OCI-LY7 (cell line): ENCODE measurements around the gene MACROD2.

Experiments used
- EZH2phosphoT487 ChIP-seq: fragments of 200-600 bp; sonication (generic); IDR thresholded peaks from 2 replicates; pipeline ENCODE4 v1.6.1; 2018; ENCODE audit warnings: low read depth, borderline replicate concordance, mild to moderate bottlenecking, mixed run types, antibody characterized with exemption, low read length, moderate library complexity, mixed read lengths
- TF ChIP-seq, protein P1 (sequence below): fragments of 200-600 bp; sonication (generic); conservative IDR thresholded peaks from 2 replicates; pipeline ENCODE4 v1.5.1; 2014; ENCODE audit warnings: mild to moderate bottlenecking, antibody characterized with exemption, low read length, moderate library complexity, mixed read lengths

DNA sequence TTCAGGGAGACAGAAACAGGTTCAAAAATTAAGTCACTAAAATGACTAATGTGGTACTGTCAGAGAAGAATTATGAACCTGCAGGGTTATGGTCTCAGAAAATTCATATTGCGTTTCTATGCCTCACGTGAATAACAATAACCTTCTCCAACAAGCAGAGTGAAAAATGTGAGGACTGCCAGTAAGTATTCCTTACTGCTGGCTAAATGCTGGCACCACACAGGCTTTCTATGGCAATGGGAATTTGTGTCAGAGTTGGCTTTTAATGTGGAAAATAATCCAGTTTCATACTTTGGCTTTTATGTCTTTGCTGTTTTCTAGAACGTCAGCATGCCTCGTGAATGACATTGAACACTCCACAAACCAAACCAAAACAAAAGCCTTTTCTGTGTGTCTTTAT is 1922.0 kb downstream of the MACROD2 start:
- TF ChIP-seq, protein P1, sequence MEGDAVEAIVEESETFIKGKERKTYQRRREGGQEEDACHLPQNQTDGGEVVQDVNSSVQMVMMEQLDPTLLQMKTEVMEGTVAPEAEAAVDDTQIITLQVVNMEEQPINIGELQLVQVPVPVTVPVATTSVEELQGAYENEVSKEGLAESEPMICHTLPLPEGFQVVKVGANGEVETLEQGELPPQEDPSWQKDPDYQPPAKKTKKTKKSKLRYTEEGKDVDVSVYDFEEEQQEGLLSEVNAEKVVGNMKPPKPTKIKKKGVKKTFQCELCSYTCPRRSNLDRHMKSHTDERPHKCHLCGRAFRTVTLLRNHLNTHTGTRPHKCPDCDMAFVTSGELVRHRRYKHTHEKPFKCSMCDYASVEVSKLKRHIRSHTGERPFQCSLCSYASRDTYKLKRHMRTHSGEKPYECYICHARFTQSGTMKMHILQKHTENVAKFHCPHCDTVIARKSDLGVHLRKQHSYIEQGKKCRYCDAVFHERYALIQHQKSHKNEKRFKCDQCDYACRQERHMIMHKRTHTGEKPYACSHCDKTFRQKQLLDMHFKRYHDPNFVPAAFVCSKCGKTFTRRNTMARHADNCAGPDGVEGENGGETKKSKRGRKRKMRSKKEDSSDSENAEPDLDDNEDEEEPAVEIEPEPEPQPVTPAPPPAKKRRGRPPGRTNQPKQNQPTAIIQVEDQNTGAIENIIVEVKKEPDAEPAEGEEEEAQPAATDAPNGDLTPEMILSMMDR, result no peak
- no peak for TF ChIP-seq EZH2phosphoT487
